KOPT-K1 (cell line): ENCODE data around the gene ATOSB.

Experiments used
- H3K27ac ChIP-seq: fragments of 200-600 bp; sonication (generic); 2 replicates; pipeline ENCODE4 v1.5.1; 2016; ENCODE audit warnings: antibody characterized with exemption, mild to moderate bottlenecking, low read depth, low read length; ENCODE audit not compliant: poor library complexity, severe bottlenecking
- H3K36me3 ChIP-seq: fragments of 200-600 bp; sonication (generic); 2 replicates; pipeline ENCODE4 v1.5.1; 2017; ENCODE audit warnings: antibody characterized with exemption, mild to moderate bottlenecking, low read length, moderate library complexity; ENCODE audit not compliant: insufficient read depth
- H3K9me3 ChIP-seq: fragments of 200-600 bp; sonication (generic); 2 replicates; pipeline ENCODE4 v1.5.1; 2017; ENCODE audit warnings: antibody characterized with exemption, low read length, mild to moderate bottlenecking; ENCODE audit not compliant: insufficient read depth, poor library complexity, severe bottlenecking

ATOSB gene

GRCh38 chr9:35076848-35077247, 38.8 kb downstream of the ATOSB start:
- H3K36me3 ChIP-seq: peaks cover 52% of the 10 kb centered on the region
- H3K27ac ChIP-seq: no peak overlapping the region
- H3K9me3 ChIP-seq: no peaks in the 10 kb centered on the region

- Histone ChIP-seq H3K9me3 (no peaks in the 10 kb centered on the region), H3K27ac (no peak overlapping the region), H3K36me3 (peaks cover 56% of the 10 kb centered on the region)
These were observed 40.3 kb downstream of the ATOSB start for GRCh38 chr9:35075358-35075757.

GRCh38 chr9:35074791-35075190, 40.9 kb downstream of the ATOSB start:
- H3K9me3 ChIP-seq: no peaks in the 10 kb centered on the region
- no peak overlapping the region for H3K27ac ChIP-seq
- peaks cover 61% of the 10 kb centered on the region for H3K36me3 ChIP-seq

- no peaks in the 10 kb centered on the region for H3K9me3 ChIP-seq
- H3K36me3 ChIP-seq: peaks cover 68% of the 10 kb centered on the region
- H3K27ac ChIP-seq: no peak overlapping the region
These were observed 41.5 kb downstream of the ATOSB start for GRCh38 chr9:35074141-35074540.

- Histone ChIP-seq H3K9me3 (no peaks in the 10 kb centered on the region), H3K27ac (no peak overlapping the region), H3K36me3 (peaks cover 75% of the 10 kb centered on the region)
These were observed 42.4 kb downstream of the ATOSB start for GRCh38 chr9:35073279-35073612.

- H3K27ac ChIP-seq: peak within 1 kb of the TSS; percentile 90
- H3K9me3 ChIP-seq: no peaks in the 10 kb centered on the region
- peaks cover 75% of the 10 kb centered on the region for H3K36me3 ChIP-seq
These were observed 43.0 kb downstream of the ATOSB start, which contains the start of gene VCP for GRCh38 chr9:35072461-35073278. Gene VCP (minus strand): TSS chr9:35072625. CDS start chr9:35072353, 272 bp downstream.

- Histone ChIP-seq H3K36me3 (peaks cover 75% of the 10 kb centered on the region), H3K27ac (peak overlapping the region; percentile 90)
These were observed 43.7 kb downstream of the ATOSB start for GRCh38 chr9:35071814-35072460.

GRCh38 chr9:35070823-35071813, 44.5 kb downstream of the ATOSB start:
- Histone ChIP-seq H3K9me3 (no peaks in the 10 kb centered on the region), H3K27ac (peak overlapping the region; percentile 90), H3K36me3 (peaks cover 75% of the 10 kb centered on the region)

More at GRCh38 chr9:35071814-35072460, 43.7 kb downstream of the ATOSB start:
- H3K9me3 ChIP-seq: no peaks in the 10 kb centered on the region

- Histone ChIP-seq H3K27ac (no peak overlapping the region), H3K9me3 (no peaks in the 10 kb centered on the region), H3K36me3 (peaks cover 75% of the 10 kb centered on the region)
These were observed 46.6 kb downstream of the ATOSB start for GRCh38 chr9:35069020-35069419.

GRCh38 chr9:35067056-35067455, 48.6 kb downstream of the ATOSB start:
- H3K27ac ChIP-seq: no peak overlapping the region
- H3K36me3 ChIP-seq: peaks cover 86% of the 10 kb centered on the region
- H3K9me3 ChIP-seq: no peaks in the 10 kb centered on the region

GRCh38 chr9:35060548-35061207, 55.0 kb downstream of the ATOSB start:
- no peaks in the 10 kb centered on the region for H3K9me3 ChIP-seq
- no peak overlapping the region for H3K27ac ChIP-seq
- peaks cover 99% of the 10 kb centered on the region for H3K36me3 ChIP-seq

GRCh38 chr9:35059438-35059837, 56.2 kb downstream of the ATOSB start:
- Histone ChIP-seq H3K9me3 (no peaks in the 10 kb centered on the region), H3K27ac (no peak overlapping the region), H3K36me3 (peaks cover 99% of the 10 kb centered on the region)

- H3K9me3 ChIP-seq: no peaks in the 10 kb centered on the region
- peaks cover 93% of the 10 kb centered on the region for H3K36me3 ChIP-seq
- H3K27ac ChIP-seq: no peak overlapping the region
These were observed 58.4 kb downstream of the ATOSB start for GRCh38 chr9:35057271-35057620.

GRCh38 chr9:35056571-35057270, 58.9 kb downstream of the ATOSB start:
- H3K27ac ChIP-seq: no peak overlapping the region
- no peaks in the 10 kb centered on the region for H3K9me3 ChIP-seq
- H3K36me3 ChIP-seq: peaks cover 91% of the 10 kb centered on the region
